GM03348 (cell line): ENCODE results near the gene SLC19A1.

Experiments
- DNase-seq: peaks from one replicate; pipeline ENCODE4 v3.0.0; 2012; ENCODE audit warnings: low spot score

Gene SLC19A1

DNA sequence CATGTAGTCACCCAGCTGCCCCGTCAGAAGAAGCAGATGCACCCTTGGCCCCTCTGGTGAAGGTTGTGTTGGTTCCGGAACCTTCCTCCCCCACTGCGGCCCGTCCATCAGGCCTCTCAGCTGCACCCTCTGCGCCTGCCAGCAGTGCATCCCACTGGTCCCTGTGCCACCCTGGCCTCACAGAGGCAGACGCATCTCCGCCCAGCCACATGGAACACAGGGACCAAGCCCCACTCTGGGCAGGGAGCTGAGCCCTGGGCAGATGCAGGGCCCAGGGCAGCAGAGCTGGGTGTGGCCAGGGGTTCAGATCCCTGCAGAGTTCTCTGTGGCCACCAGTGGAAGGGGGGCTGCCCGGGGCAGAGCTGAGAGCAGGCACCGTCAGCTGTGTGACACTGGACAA is 50.6 kb downstream of the SLC19A1 start:
- DNase-seq, result no peak

DNA sequence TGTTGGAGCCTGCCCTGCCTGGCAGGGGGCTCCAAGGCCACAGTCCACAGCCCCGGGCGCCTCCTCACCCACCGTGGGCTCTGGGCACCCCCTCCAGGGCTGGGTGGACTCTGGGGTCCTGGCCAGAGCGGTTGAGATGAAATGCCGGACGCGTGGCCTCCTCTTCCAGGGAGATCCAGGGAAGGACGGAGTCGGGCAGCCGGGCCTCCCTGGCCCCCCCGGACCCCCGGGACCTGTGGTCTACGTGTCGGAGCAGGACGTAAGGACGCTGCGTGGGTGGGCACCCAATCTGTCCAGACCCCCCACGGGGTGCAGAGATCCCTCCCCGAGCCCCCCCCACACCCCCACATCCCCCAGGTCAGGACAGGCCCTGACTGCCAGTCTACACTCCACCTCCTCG is 51.2 kb downstream of the SLC19A1 start:
- DNase-seq, result no peak

DNA sequence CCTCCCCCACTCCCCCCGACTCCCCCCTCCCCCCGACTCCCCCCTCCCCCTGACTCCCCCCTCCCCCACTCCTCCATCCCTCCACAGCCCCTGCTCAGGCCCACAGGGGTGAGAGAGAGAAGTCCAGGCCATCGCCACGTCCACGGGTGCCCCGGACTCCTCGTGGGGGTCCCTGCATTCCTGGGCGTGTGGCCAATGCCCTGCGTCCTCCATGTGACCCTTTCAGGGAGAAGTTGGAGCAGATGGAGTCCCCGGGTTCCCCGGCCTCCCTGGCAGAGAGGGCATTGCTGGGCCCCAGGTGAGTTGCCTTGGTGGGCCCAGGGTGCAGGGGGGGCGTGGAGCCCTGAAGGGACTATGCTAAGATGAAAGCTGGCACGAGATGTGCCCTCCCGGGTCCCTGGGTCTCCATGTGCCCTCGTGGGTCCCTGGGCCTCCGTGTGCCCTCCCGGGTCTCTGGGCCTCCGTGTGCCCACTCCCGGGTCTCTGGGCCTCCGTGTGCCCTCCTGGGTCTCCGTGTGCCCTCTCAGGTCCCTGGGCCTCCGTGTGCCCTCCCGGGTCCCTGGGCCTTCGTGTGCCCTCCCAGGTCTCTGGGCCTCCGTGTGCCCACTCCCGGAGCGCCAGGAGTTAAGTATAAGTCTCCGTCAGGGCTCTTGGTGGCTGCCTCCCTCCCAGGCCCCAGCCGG is 52.0 kb downstream of the SLC19A1 start:
- DNase-seq, result no peak

DNA sequence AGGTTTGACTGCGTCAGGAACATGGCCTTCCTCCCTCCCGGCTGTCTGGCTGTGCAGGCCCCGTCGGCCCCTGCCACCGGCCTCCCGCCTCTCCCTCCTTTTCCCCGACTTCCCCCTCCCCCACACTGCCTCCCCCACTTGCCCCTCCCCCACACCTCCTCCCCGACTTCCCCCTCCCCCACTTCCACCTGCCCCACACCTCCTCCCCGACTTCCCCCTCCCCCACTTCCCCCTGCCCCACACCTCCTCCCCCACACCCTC is 52.6 kb downstream of the SLC19A1 start:
- no peak for DNase-seq

DNA sequence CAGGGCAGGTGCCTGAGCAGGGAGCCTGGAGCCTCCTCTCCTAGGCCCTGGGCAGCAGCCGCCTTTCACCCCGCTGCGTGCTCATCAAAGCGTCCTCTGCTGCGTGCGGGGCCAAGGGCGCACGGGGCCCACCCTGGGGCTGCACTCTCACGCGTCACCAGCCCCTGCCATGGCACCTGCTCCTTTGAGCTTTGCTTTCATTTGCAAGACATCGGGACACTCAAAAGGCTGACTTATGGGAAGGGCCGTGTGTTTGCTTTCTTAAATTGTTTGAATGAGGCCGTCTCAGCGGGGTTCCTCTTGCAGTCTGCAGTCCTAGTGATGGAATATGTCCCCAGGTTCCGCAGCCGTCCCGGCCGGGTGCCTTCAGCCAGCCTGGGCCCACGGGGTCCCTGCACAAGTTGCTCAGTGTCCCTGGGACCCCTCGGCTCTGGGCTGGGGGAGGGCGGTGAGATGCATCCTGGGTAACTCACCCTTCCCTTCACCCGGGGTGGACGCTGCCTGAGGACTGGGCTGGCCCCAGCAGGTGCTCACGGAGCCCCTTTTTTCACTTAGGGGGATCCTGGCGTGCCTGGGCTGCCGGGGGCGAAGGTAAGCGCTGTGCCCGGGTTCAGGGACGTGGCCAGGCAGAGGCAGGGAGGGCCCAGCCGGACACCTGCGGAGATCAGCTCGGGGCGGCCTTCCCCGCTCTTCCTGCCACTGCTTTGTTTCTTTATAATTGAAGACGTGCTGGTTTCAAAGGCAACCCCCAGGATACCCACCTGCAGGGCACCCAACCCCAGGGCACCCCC is 53.1 kb downstream of the SLC19A1 start:
- no peak for DNase-seq

DNA sequence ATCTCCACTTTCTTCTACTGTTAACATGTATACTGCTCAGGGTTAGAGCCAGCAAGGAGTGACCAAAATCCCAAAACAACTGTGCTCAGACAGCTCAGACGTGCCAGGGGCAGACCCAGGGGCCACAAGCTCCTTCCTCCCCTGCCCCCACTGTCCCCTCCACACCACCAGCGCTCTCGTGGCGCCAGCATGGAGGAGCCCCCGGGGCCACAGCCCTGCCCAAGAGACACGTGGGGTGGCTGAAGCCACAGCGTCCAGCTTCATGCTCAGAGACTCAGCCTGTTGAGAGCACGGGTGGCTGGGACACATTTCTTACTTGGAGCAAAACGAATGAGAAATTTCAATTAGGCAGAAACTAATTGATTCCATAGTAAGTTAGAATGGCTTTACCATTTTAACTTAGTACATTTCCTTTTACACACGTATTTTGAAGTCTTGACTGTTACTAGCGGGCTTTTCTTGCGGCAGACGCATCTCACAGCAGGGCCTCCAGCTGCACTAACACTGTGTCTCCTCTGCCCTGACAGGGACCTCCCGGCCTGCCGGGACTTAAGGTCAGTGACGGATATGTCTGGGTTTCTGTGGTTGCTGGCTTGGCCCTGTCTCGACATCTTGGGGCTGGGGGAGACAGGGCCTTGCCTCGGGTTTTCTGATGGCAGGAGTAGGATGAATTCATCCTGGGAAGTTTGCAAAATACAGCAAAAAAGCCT is 54.2 kb downstream of the SLC19A1 start:
- no peak for DNase-seq

DNA sequence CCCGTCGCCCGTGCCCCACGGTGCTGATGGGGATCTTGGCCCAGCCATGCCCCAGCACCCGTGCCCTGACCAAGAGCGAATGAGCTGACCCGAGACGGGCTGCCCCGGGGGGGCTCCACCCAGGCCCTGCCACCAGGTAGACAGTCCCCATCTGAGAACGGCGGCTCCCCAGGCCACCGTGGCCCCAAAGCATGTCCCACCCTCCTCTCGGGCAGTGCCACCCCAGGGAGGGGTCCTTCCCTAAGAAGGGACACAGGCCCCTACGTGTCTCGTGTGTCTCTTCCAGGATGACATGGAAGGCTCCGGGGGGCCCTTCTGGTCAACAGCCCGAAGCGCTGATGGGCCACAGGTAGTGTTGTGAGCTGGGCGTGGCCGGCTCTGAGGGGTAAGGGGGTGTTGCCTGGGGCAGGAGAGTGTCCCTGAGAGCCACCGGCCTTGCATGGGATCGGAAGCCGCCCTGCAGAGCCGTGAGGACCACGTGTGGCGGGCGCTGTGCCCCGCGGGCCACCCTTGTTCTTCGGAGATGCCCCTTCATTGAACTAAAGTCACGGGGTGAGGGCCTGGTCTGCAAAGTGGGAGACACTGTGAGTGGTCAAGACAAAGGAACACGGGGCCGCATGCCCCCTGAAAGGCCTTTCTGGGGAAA is 55.0 kb downstream of the SLC19A1 start:
- no peak for DNase-seq

DNA sequence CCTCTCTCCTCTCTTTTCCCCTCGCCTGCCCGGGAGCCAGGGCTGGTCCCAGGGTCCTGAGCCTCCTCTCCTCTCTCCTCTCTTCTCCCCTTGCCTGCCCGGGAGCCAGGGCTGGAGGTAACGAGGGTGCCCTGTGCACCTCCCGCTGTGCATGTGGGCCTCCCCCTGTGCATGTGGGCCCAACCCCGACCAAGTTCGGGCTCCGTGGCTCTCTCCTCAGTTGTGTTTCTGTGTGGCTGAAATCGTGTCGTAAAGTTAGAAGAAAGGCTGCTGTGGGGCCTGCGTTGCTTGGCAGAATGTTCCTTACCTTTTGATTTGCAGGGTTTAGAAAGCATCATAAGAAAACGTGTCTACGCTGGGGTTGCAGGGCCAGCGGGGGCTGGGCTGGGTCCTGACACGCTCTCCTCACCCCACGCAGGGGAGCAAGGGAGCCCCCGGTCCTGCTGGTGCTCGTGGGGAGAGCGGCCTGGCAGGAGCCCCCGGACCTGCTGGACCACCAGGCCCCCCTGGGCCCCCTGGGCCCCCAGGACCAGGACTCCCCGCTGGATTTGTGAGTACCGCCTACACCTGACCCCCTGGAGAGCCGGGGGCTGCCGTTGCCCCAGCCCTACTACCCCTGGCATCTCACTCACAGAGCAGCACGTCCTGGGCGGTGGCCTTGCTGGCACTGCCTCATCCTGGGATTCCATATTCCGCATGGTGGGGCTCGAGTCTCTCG is 55.6 kb downstream of the SLC19A1 start:
- DNase-seq, result no peak

DNA sequence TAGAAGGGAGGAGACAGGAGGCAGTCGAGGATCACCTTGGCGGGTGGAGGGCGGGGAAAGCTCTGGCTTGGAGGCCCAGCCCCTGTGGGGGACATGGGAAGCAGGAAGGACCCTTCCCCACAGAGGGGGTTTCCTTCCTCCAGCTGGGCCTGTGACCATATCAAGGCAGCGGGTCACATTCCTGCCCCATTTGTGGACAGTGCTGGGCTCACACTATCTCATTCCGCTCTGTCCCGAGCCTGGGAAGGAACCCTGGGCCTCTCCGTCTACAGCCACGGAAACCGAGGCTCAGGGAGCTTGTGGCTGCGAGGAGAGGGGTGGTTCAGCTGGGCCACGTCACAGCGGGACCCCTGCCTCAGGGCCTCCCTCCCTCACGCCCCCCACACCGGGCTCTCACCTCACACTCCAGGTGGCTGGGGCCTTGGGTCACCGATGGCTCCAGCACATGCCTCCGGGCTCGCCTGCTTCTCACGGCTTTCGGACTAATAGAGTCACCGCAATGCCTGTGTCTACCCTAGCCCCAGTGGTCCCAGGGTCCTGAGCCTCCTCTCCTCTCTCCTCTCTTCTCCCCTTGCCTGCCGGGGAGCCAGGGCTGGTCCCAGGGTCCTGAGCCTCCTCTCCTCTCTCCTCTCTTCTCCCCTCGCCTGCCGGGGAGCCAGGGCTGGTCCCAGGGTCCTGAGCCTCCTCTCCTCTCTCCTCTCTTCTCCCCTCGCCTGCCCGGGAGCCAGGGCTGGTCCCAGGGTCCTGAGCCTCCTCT is 56.4 kb downstream of the SLC19A1 start:
- DNase-seq, result no peak

DNA sequence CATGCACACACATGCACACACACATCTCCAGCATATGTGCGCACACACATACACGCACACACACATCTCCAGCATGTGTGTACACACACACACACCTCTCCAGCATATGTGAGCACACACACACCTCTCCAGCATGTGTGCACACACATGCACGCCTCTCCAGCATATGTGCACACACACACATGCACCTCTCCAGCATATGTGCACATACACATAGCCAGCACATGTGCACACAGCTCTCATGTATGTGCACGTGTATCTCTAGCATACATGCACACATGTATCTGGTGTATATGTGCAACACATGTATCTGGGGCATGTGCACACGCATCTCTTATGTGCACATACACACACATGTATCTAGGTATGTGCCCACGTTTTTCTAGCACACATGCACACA is 57.9 kb downstream of the SLC19A1 start:
- no peak for DNase-seq

DNA sequence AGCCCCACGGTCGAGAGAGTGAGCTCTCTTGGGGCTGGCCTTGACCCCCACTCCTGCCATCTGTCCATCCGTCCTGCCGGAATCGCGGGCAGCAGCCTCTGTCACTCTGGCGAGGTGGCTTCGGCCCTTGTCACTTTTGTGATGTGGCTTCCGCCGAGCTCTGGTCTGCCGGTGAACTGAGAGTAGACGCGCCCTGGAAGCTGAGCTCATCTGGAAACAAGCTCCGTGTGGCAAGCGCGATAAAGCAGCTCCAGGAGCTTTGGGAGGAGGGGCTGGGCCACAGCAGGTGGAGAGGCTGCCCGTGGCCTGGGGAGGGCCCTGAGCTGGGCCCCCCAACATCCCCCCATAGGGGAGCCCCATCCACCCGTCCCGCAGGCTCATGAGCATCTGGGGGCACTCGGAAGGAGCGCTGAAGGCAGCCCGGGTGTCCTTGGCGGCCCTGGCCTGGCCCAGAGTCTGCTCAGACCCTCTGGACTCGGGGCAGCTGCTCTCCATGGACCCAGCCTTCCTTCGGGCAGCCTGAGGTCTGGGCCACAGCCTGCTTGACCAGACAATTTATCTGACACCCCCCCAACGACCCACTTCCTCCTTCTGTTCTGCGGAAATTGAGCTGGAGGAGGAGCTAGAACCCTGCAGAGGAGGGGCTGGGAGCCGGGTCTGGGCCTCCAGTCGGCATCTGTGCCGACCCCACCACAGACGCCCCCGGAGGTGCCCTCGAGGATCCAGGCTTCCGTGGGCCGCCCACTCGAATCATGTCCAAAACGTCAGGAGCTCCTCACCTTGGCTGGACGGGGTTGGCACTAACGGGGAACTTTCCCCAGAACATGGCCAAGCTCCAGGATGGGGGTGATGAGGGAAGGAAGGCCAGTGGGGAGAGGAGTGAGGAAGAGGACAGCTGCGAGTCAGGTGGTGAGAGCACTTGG is 59.1 kb downstream of the SLC19A1 start:
- DNase-seq, result no peak

DNA sequence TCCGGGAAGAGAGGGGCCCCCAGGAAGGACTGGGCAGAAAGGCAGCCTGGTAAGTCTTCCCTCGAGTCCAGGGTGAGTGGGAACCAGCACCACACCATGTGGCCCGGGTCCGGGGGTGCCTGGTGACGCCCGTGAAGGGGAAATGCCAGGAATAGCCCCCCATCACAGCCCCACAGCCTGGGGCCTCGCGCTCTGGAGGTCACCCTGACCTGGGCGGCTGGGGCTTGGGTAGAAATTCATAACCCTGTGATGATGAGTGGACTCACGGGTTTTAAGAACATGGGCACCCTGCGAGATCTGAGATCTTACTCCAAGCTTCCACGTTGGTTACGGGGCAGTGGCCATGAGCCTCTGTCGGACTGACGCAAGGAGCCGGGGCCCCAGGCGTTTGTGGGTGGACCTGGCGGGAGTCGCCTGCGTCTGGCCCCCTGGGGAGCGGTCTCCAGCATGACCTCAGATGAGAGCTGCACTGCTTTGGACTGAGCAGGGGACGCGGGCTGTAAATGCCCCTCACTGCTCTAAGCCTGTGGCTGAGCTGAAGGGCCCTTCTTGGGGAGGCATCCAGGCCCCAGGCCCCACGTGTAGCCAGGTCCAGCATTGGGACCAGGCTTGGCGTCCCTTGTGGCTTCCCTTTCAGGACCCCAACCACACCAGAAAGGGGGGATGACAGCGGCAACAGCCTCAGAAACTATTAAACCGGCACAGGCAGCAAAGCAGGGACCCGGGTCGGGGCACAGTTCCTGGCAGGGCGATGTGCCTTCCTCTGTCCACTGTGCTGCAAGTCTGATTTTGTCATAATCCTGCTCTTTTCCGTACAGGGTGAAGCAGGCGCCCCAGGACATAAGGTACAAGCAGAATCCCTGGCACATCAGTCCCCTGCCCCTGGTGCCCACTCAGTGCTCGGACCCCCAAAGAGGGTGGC is 60.0 kb downstream of the SLC19A1 start:
- DNase-seq, result no peak

DNA sequence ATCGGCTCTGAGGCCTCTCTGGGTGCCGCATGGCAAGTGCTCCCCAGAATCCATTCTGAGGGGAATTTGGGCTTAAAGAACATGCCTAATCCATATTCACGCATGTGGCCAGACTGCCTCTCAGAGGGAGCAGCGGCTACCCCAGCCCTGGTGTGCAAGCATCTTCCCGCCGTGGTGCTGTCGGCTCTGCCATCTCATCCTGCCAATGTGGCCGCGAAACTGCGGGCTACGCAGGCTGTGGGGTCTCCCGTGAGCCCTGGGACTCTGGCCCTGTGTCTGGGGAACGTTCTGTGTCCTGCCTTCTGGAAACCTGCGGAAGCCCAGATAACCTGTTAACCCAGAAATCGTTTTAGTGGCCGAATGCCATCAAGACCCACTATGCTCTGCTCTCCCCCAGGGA is 60.7 kb downstream of the SLC19A1 start:
- DNase-seq, result no peak

DNA sequence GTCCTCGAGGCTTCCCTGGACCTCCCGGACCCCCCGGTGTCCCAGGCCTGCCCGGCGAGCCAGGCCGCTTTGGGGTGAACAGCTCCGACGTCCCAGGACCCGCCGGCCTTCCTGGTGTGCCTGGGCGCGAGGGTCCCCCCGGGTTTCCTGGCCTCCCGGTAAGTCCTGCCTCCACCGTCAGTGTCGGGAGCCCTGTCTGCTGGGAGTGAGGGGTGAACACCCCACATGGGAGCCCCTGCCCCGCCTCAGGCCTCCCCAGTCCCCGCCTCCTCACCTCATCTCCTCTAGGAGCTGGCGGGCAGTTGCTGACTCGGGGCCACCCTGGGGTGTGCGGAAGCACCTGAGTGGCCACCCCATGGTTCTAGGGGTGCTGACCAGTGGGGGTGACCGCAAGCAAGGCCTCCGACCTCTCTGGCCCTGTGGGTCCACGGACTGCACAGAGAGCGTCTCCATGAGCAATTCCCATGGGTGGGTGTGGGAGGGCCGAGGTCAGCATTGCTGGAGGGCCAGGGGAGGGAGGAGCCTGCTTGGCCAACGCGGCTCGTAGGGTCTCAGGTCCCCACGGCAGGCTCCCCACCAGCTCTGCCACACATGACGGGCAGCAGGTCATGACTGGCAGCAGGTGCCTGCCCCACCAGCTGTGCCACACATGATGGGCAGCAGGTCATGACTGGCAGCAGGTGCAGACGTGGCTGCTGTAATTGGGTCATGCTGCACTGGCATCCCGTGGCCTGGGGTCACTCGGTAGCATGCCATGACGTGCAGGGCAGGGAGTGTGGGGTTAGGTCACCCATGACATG is 61.3 kb downstream of the SLC19A1 start:
- DNase-seq, result no peak

DNA sequence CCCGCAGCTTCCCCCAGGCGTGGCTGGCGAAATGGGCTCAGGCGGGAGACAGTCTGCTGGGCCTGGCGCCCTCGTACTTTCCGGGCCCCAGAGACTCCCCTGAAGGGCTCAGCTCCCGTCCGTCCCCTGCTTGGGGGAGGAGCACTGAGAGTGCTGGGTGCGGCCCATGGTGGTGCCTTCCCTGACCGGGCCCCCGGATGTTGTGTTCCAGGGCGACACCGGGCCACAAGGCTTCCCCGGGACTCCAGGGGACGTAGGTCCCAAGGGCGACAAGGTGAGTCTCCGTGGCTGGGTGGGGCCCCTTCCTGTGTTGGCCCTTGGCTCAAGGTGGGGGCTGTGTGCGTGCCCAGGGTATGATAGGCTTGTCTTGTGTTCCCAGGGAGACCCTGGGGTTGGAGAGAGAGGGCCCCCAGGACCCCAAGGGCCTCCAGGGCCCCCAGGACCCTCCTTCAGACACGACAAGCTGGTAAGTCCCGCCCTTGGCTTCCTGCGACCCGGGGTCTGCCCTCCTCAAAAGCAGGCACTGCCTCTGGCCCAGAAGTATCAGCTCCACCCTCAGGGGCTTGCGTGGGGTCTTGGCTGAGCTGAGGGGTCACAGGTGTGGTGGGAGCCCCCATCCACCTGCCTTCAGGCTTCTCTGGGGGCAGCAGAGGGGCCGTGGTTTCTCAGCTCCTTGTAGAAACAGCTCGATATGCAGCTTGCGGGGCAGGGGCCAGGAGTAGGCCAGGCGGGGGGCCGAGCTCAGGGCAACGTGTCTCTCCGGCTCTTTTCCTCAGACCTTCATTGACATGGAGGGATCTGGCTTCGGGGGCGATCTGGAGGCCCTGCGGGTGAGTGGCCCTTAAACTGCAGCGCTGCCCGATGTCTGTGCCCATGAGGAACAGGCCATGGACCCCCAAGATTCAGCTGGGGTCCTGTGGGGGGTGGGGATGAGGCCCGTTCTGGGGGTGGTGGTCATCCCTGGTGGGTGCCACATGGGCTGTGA is 62.3 kb downstream of the SLC19A1 start:
- DNase-seq, result no peak

DNA sequence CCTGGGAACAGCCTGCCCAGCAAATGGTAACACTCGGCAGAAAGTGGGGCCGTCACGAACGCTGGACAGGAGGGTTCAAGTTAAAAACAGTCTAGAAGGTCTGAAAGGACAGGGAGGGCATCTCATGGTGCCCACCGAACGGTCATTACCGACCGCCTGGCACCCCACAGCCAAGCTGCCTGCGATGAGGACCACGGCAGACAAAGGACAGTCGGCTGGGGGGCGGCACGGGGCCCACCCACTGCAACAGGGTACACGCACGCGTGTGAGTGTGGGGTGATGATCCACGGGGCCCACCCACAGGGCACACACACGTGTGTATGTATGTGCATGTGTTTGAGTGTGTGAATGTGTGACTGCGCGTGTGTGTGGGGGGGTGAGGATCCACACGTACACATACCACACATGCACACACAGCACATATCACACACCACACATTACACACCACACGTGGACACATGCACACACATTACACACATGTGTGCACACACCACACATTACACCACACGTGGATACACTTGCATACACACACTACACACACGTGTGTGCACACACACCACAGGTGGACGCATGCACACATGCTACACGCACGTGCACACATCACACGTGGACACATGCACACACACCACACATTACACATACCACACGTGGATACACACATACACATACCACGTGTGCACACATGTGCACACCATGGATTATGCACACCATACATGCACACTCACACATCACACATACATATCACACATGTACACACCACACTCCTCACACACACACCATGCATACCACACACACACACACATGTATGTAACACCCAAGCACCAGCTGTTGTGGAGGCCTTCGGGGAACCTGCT is 63.2 kb downstream of the SLC19A1 start:
- DNase-seq, result no peak
